GM19467 (cell line): ENCODE data around the gene ANAPC16.
"Not testable (repeated sequence)": the region's sequence is repeated elsewhere in the genome, so short reads cannot be mapped to it uniquely, and the experiment has no call there.

Experiments used
- ATAC-seq: cut with Tn5 transposase; IDR thresholded peaks from one replicate; pipeline ENCODE4 v1.9.1; 2021; ENCODE audit warnings: mild to moderate bottlenecking, moderate library complexity; ENCODE audit not compliant: unreplicated experiment

Gene ANAPC16

GRCh38 chr10:72215611-72216549 lies at the start of gene ANAPC16, which contains the start of gene ASCC1:
Gene ANAPC16 (plus strand): TSS chr10:72216012. CDS start chr10:72223915, 7,903 bp downstream.
Gene ASCC1 (minus strand): TSS chr10:72216276. CDS start chr10:72213298, 2,978 bp downstream.
- ATAC-seq, result peak; percentile 68

DNA sequence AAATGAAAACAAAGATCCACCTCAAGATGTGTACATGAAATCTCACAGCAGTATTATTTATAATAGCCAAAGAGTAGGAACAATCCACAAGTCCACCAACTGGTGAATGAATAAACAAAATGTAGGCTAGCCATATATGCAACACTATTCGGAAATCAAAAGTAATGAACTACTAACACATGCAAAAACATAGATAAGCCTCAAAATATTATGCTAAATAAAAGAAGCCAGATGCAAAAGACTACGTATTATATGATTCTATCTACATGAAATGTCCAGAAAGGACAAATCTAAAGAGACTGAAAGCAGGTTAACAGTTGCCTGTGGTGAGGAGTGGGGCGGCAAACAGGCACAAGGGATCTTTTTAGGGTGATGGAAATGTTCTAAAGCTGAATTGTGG lies 48.7 kb upstream of the ANAPC16 start:
- ATAC-seq, result no peak

DNA sequence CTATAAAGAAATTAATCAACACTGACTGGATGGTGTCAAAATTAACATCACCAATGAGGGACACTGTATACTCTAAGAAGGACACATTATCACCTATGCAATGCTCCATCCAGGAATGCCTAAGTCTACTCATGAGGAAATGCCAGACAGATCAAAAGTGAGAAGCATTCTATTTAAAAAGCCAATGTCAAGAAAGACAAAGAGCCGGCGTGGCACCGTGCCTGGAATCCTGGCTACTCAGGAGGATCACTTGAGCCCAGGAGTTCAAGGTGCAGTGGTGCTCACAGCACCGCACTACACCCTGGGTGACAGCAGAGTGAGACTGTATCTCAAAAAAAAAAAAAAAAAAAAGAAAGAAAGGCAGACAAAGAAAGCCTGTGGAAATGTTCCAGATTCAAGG lies 45.5 kb upstream of the ANAPC16 start:
- no peak for ATAC-seq

DNA sequence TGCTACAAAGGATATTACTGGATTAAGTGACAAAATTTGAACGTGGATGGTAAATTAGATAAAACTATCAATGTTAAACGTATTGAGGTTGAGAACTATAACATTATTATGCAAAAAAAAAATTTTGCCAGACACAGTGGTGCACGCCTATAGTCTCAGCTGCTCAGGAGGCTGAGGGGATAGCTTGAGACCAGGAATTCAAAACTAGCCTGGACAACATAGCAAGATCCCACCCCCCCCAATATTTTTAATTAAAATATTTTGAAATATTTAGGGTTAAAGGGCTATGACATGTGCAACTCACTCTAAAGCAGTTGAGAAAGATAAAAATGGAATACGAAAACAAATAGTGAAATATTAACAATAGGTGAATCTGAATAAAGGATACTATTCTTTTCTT lies 45.1 kb upstream of the ANAPC16 start:
- no peak for ATAC-seq

GRCh38 chr10:72171175-72171630 lies 44.6 kb upstream of the ANAPC16 start:
- ATAC-seq, result no peak

- ATAC-seq, result no peak
Observed at GRCh38 chr10:72173262-72173618, 42.6 kb upstream of the ANAPC16 start.

- no peak for ATAC-seq
Observed at GRCh38 chr10:72173619-72174296, 42.1 kb upstream of the ANAPC16 start.

DNA sequence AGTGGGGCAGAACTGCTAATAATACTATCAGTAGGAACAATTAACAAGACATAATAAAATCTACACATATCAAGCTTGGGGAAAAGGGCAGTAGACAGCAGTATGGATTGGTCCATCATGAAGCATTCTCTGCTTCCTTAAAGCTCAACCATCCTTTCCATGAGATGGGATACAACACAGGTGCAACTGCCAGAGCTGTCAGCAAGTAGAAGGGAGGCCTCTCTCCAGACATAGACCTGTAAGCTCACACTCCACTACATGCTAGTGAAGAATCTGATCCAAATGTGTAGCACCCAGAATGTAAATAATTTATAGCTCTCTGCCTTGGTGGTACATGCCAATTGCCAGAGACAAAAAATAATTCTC lies 41.5 kb upstream of the ANAPC16 start:
- ATAC-seq, result no peak

GRCh38 chr10:72175149-72175548 lies 40.7 kb upstream of the ANAPC16 start:
- ATAC-seq, result no peak

GRCh38 chr10:72176701-72177100 lies 39.1 kb upstream of the ANAPC16 start:
- no peak for ATAC-seq

DNA sequence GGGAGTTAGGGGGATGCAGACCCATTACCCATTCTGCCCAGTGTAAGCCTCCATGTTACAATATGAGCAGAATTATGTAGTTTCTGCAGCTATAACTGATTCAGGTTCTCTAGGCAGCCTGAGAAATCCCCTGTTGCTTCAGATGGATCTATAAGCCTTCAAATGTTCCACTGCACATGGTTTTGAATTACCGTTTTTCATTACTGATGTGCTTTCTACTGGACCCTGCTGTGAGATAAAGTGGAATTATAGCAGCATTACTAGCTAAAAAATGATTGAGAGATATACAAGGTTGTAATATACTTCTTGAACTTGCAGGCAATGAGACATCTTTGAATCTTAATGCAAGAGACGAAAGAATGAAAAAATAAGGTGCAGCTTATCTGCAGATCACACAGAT lies 38.4 kb upstream of the ANAPC16 start:
- no peak for ATAC-seq

GRCh38 chr10:72184156-72184555 lies 31.7 kb upstream of the ANAPC16 start:
- no peak for ATAC-seq

- no peak for ATAC-seq
Observed at GRCh38 chr10:72186258-72186981, 29.4 kb upstream of the ANAPC16 start.

- ATAC-seq, result no peak
Observed at GRCh38 chr10:72186982-72187330, 28.9 kb upstream of the ANAPC16 start.

DNA sequence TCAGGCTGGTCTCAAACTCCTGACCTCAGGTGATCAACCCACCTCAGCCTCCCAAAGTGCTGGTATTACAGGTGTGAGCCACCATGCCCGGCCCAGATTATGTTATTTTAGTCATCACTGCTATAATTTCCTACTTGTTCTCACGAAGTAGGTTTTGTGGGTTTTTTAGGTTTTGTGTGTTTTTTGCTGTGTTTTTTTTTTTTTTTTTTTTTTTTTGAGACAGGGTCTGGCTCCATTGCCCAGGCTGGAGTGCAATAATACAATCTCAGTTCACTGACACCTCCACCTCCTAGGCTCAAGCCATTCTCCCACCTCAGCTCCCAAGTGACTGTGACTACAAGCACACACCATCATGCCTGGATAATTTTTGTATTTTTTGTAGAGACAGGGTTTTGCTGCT lies 20.9 kb upstream of the ANAPC16 start:
- no peak for ATAC-seq

- no peak for ATAC-seq
Observed at GRCh38 chr10:72200883-72201282, 14.9 kb upstream of the ANAPC16 start.

DNA sequence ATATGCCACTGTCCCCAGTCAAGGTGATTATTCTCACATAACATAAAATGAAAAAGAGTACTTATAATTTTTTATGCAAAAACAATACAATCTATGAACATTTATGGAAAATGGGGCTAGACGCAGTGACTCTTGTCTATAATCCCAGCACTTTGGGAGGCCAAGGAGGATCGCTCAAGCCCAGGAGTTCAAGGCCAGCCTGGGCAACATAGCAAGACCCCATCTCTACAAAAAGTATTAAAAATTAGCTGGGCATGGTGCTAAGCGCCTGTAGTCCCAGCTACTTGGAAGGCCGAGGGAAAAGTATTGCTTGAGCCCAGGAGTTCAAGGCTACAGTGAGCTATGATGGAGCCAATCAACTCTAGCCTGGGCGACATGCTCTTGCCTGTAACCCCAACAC lies 14.5 kb upstream of the ANAPC16 start:
- no peak for ATAC-seq

GRCh38 chr10:72204296-72204695 lies 11.5 kb upstream of the ANAPC16 start:
- ATAC-seq, result no peak

- ATAC-seq, result no peak
Observed at GRCh38 chr10:72204724-72205123, 11.1 kb upstream of the ANAPC16 start.

- no peak for ATAC-seq
Observed at GRCh38 chr10:72206511-72207229, 9.1 kb upstream of the ANAPC16 start.

GRCh38 chr10:72208526-72208925 lies 7.3 kb upstream of the ANAPC16 start:
- not testable (repeated sequence) for ATAC-seq
